ENCODE results near the gene FHOD1. TPM values are rescaled to one million over a fixed set of nuclear protein-coding genes. Genes with fewer than 3 reads are reported as not detected.
A peak's percentile ranks its signal among the peaks of the same experiment; 100 is the strongest.

The FHOD1 gene
- total and polyA plus RNA-seq, 2 of the 13 experiments (the other 11 are each of a cell fraction or from before 2014, with no cell fraction given): 20.0 to 20.8 TPM

GRCh38 chr16:67213197-67214019, 33.9 kb downstream of the FHOD1 start:
- Histone ChIP-seq H3K27me3 (ENCODE audit: control insufficient read depth in 1 of 2, insufficient read depth in 2 of 2, low read length in 2 of 2) (peaks cover 0 to 2% of the 10 kb centered on the region in 2 experiments; a peak in 1 of 5 replicates), H3K36me3 (replicated peaks in 1 of 2; ENCODE audit: control insufficient read depth in 1 of 2, insufficient read depth in 2 of 2, low read length in 2 of 2) (no peaks in the 10 kb centered on the region), H3K9ac (ENCODE audit: insufficient read depth, low read depth, low read length) (no peak overlapping the region), H3K9me3 (ENCODE audit: low read length) (no peaks in the 10 kb centered on the region), H3K4me2 (ENCODE audit: low read depth, low read length) (no peak overlapping the region), H2AFZ (ENCODE audit: low read length) (no peak overlapping the region), H3K4me3 (replicated peaks in 1 of 3; ENCODE audit: insufficient read depth in 1 of 3, low read depth in 2 of 3, low read length in 3 of 3) (no peak overlapping the region), H4K20me1 (ENCODE audit: insufficient read depth, low read length) (no peaks in the 10 kb centered on the region), H3K4me1 (ENCODE audit: insufficient read depth, low read length) (peaks cover 41% of the 10 kb centered on the region), H3K79me2 (ENCODE audit: insufficient read depth, low read length) (no peaks in the 10 kb centered on the region), H3K27ac (ENCODE audit: extremely low read length, insufficient read depth, low read length) (no peak overlapping the region)
- FAIRE-seq: no peak
- POLR2A ChIA-PET: interaction anchor here (0.8 to 1.4 kb wide), 3 partner anchors 11 to 33 kb away, joined by 3 to 6 read pairs (median 3); partner anchors contain the start of gene FHOD1
- DNase-seq (ENCODE audit: low spot score): no peak
- CTCF ChIA-PET (ENCODE audit: low intra/inter-chr PET ratio, low total read pairs): no interaction called here
- in situ Hi-C loops (cut with HindIII; ENCODE audit: extremely low pct_ligation_motif_present, low pct_unique_long_range_greater_than_20kb): no loop called here
- no peak for ATAC-seq
- WGBS (ENCODE audit: low lambda C conversion rate): 51% methylated on average over 8 of the region's 8 CpGs
- no TSS peak for BruUV-seq (replicated peaks)
- intact Hi-C loops (cut with micrococcal nuclease; ENCODE audit: unreplicated experiment): no loop called here
- TF ChIP-seq ZNF788 (CRISPR knock-in tag; IDR thresholded peaks at IDR 0.05; ENCODE audit: borderline replicate concordance): no peak
- TF ChIP-seq ZFP36 (IDR thresholded peaks at IDR 0.05; ENCODE audit: borderline replicate concordance, low read depth, low read length, partially characterized antibody): no peak
- no peak for TF ChIP-seq ZNF281 (CRISPR knock-in tag; IDR thresholded peaks at IDR 0.05; ENCODE audit: borderline replicate concordance)
- no peak for TF ChIP-seq ZNF142 (CRISPR knock-in tag; IDR thresholded peaks at IDR 0.05)
- TF ChIP-seq HOXA3 (CRISPR knock-in tag; IDR thresholded peaks at IDR 0.05): peak; percentile 8; the same call in 1 of the 2 replicates
- TF ChIP-seq ZNF333 (CRISPR knock-in tag; IDR thresholded peaks at IDR 0.05; ENCODE audit: borderline replicate concordance): peak; percentile 64; the same call in 1 of the 2 replicates
- TF ChIP-seq ZC3H4 (CRISPR knock-in tag; IDR thresholded peaks at IDR 0.05; ENCODE audit: borderline replicate concordance): no peak
- TF ChIP-seq CAMTA2 (CRISPR knock-in tag; IDR thresholded peaks at IDR 0.05; ENCODE audit: borderline replicate concordance): 0 out of 2 replicates have a peak, but pooled peaks have one; percentile 47
- peak; percentile 49; the same call in 1 of the 2 replicates for TF ChIP-seq BORCS8-MEF2B (CRISPR knock-in tag; IDR thresholded peaks at IDR 0.05)
- TF ChIP-seq KDM5B (CRISPR knock-in tag; IDR thresholded peaks at IDR 0.05; ENCODE audit: borderline replicate concordance): peak; percentile 43
- TF ChIP-seq REPIN1 (CRISPR knock-in tag; IDR thresholded peaks at IDR 0.05; ENCODE audit: borderline replicate concordance, low read depth): 0 out of 2 replicates have a peak, but pooled peaks have one; percentile 9
- TF ChIP-seq TBX2 (CRISPR knock-in tag; IDR thresholded peaks at IDR 0.05; ENCODE audit: borderline replicate concordance): 0 out of 2 replicates have a peak, but pooled peaks have one; percentile 17
- no peak for TF ChIP-seq KDM3A (CRISPR knock-in tag; IDR thresholded peaks at IDR 0.05; ENCODE audit: low read depth)
